PC-9 (cell line): ENCODE data around the gene DYRK2.

Source experiments
- EZH2 ChIP-seq: fragments of 200-600 bp; sonication (generic); IDR thresholded peaks from 2 replicates; pipeline ENCODE4 v1.8.0; 2017; ENCODE audit warnings: antibody characterized with exemption, low read depth
- TF ChIP-seq, protein P1 (sequence below): fragments of 200-600 bp; sonication (generic); conservative IDR thresholded peaks from 2 replicates; pipeline ENCODE4 v1.6.1; 2017; ENCODE audit warnings: mixed run types, antibody characterized with exemption, mild to moderate bottlenecking, moderate library complexity

DNA sequence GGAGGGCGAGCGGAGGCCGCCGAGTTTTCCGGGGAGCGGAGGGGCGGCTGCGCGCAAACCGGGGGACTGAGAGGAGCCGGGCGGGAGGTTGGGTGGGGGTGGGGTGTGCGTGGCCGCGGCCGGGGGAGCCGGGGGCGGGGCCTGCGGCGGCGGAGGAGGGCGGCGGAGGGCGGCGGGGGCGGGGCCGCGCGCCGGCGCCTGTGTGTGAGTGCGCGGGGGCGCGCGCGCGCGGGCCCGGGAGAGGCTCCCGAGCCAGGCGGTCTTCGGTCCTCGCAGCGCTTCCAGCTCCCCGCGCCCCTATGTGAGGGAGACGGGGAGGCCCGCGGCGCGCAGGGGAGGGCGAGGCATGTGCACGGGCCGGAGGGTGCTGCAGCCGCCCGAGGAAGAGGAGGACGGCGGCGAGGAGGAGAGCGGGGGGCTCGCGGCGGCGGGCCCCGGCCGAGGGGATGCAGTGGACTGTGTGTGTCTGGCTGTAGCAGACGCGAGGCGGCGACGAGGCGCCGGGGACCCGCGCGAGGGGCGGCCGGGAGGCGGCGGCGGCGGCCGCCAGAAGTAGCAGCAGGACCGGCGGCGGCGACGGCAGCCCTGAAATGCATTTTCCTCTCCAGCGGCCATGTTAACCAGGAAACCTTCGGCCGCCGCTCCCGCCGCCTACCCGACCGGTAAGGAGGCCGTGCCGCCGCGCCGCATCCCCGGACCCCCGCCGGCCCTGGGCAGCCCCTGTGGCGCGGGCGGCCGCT, at the start of gene DYRK2:
- TF ChIP-seq, protein P1, sequence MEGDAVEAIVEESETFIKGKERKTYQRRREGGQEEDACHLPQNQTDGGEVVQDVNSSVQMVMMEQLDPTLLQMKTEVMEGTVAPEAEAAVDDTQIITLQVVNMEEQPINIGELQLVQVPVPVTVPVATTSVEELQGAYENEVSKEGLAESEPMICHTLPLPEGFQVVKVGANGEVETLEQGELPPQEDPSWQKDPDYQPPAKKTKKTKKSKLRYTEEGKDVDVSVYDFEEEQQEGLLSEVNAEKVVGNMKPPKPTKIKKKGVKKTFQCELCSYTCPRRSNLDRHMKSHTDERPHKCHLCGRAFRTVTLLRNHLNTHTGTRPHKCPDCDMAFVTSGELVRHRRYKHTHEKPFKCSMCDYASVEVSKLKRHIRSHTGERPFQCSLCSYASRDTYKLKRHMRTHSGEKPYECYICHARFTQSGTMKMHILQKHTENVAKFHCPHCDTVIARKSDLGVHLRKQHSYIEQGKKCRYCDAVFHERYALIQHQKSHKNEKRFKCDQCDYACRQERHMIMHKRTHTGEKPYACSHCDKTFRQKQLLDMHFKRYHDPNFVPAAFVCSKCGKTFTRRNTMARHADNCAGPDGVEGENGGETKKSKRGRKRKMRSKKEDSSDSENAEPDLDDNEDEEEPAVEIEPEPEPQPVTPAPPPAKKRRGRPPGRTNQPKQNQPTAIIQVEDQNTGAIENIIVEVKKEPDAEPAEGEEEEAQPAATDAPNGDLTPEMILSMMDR, result no peak
- no peak for TF ChIP-seq EZH2
